ENCODE results near the gene KLHL3. TPM values are rescaled to one million over a fixed set of nuclear protein-coding genes. Genes with fewer than 3 reads are reported as not detected.

KLHL3 gene
- total RNA-seq, 1 experiment from 2014 or later = 2.9 TPM

DNA sequence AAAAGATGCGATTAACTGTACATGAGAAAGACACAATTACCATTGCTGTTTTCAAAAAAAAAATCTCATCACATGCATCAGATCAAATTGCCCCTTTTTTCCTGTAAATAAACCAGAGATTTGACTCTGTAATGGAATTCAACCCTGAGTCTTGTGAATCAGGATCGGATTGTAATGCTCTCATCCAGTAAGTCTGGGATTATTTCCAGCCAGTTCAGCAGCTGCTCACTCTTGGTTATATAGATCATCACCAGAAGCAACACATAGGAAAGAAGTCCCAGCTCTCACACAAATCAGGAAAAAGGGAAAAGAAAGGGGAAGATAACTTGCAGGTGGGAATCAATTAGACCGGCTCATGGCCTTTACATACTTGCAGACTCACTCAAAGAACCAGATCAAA lies 138.9 kb downstream of the KLHL3 start:
- ChIA-PET CTCF (no interaction called here), POLR2A (ENCODE audit: unreplicated experiment) (no interaction called here)
- Histone ChIP-seq H3K9ac (ENCODE audit: low read length) (no peak overlapping the region), H3K4me3 (ENCODE audit: low read length) (no peak overlapping the region), H3K9me3 (ENCODE audit: low read length) (no peaks in the 10 kb centered on the region), H3K27me3 (ENCODE audit: low read length) (peaks cover 32% of the 10 kb centered on the region), H3K4me1 (ENCODE audit: insufficient read depth, low read length) (no peaks in the 10 kb centered on the region), H3K79me2 (ENCODE audit: low read length) (no peaks in the 10 kb centered on the region), H4K20me1 (ENCODE audit: low read length) (no peaks in the 10 kb centered on the region), H3K4me2 (ENCODE audit: low read length) (no peak overlapping the region), H3K9me2 (replicated peaks; ENCODE audit: low read length) (no peaks in the 10 kb centered on the region), H2AFZ (ENCODE audit: low read length) (no peak overlapping the region), H3K36me3 (ENCODE audit: low read depth, low read length) (no peaks in the 10 kb centered on the region), H3K27ac (ENCODE audit: low read length) (no peak overlapping the region), H3F3A (ENCODE audit: low read length, unreplicated experiment) (no peaks in the 10 kb centered on the region)
- ATAC-seq (no peak), DNase-seq (no peak)
- no TSS peak for BruUV-seq (replicated peaks)
- TF ChIP-seq EZH2 (IDR thresholded peaks at IDR 0.05; ENCODE audit: low read length, unreplicated experiment) (no peak), EZH2phosphoT487 (IDR thresholded peaks at IDR 0.05; ENCODE audit: borderline replicate concordance, low read length) (no peak)
- TF ChIP-seq, protein P1, sequence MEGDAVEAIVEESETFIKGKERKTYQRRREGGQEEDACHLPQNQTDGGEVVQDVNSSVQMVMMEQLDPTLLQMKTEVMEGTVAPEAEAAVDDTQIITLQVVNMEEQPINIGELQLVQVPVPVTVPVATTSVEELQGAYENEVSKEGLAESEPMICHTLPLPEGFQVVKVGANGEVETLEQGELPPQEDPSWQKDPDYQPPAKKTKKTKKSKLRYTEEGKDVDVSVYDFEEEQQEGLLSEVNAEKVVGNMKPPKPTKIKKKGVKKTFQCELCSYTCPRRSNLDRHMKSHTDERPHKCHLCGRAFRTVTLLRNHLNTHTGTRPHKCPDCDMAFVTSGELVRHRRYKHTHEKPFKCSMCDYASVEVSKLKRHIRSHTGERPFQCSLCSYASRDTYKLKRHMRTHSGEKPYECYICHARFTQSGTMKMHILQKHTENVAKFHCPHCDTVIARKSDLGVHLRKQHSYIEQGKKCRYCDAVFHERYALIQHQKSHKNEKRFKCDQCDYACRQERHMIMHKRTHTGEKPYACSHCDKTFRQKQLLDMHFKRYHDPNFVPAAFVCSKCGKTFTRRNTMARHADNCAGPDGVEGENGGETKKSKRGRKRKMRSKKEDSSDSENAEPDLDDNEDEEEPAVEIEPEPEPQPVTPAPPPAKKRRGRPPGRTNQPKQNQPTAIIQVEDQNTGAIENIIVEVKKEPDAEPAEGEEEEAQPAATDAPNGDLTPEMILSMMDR (conservative IDR thresholded peaks at IDR 0.05; ENCODE audit: low read depth, low read length) = no peak
- intact Hi-C loops (cut with micrococcal nuclease) = no loop called here

DNA sequence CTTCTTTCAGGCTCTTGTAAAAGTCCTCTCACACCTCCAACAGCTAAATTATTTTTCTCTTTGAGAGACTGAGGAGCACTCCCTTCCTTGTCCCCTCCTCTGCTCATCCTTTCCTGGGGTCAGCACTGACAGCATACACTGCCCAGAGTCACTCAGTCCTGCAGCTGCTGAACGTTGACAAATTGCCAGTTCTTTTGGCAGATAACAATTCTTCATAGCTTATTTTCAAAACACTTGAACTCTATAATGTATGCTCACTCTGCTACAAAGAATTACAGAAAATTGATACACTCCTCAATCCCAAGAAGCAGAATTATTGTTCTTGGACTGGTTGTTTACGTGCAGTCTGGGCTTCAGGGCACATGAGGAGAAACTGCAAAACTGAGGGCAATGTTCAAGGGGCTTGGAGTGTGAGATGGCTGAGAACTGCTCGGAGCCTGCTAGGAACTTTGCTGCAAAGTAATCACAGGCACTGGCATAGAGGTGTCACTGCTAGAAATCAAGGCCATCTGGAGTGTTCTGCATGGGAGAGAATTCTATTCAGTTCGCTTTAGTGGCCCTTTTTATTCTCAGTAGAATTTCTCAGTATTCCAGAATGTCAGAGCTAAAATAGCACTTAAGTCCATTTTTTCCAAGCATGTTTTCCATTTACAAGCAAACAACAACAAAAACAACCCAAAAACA lies 140.4 kb downstream of the KLHL3 start:
- H3K27me3 ChIP-seq (ENCODE audit: low read length) = peaks cover 28% of the 10 kb centered on the region
- H3K79me2 ChIP-seq (ENCODE audit: low read length) = no peaks in the 10 kb centered on the region
- no peak overlapping the region for H3K4me2 ChIP-seq (ENCODE audit: low read length)
- no peak for TF ChIP-seq EZH2 (IDR thresholded peaks at IDR 0.05; ENCODE audit: low read length, unreplicated experiment)
- TF ChIP-seq, protein P1 (conservative IDR thresholded peaks at IDR 0.05; ENCODE audit: low read depth, low read length) = no peak
- TF ChIP-seq EZH2phosphoT487 (IDR thresholded peaks at IDR 0.05; ENCODE audit: borderline replicate concordance, low read length) = no peak
- H3K4me1 ChIP-seq (ENCODE audit: insufficient read depth, low read length) = no peaks in the 10 kb centered on the region
- no peaks in the 10 kb centered on the region for H3K9me3 ChIP-seq (ENCODE audit: low read length)
- H4K20me1 ChIP-seq (ENCODE audit: low read length) = no peaks in the 10 kb centered on the region
- no peaks in the 10 kb centered on the region for H3K9me2 ChIP-seq (replicated peaks; ENCODE audit: low read length)
- no peak overlapping the region for H3K9ac ChIP-seq (ENCODE audit: low read length)
- H3F3A ChIP-seq (ENCODE audit: low read length, unreplicated experiment) = no peaks in the 10 kb centered on the region
- DNase-seq (no peak), ATAC-seq (no peak)
- H3K27ac ChIP-seq (ENCODE audit: low read length) = no peak overlapping the region
- H3K4me3 ChIP-seq (ENCODE audit: low read length) = no peak overlapping the region
- CTCF ChIA-PET = no interaction called here
- H3K36me3 ChIP-seq (ENCODE audit: low read depth, low read length) = no peaks in the 10 kb centered on the region
- POLR2A ChIA-PET (ENCODE audit: unreplicated experiment) = no interaction called here
- no peak overlapping the region for H2AFZ ChIP-seq (ENCODE audit: low read length)
- intact Hi-C loops (cut with micrococcal nuclease) = no loop called here
- BruUV-seq (replicated peaks) = no TSS peak

DNA sequence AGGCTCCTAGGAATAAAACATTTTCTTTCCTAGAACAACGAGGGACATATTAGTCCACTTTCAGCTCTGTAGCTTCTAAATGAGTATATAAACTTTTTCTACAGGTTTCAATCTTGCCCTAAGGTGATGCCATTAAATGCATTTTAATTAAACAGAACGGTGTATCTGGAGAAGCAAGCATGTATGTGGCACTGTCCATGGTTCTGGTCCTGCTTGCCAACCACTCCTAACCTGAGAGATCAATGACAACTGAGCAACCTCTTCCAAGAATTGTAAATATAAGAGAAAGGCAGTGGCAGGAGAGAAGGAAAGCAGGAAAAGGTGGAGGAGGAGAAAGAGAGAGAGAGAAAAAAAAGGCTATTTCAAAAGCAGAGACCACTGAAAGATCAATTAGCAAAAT lies 141.2 kb downstream of the KLHL3 start:
- ChIA-PET POLR2A (ENCODE audit: unreplicated experiment) (no interaction called here), CTCF (no interaction called here)
- ATAC-seq (no peak), DNase-seq (no peak)
- Histone ChIP-seq H2AFZ (ENCODE audit: low read length) (no peak overlapping the region), H3K9me2 (replicated peaks; ENCODE audit: low read length) (no peaks in the 10 kb centered on the region), H3K9ac (ENCODE audit: low read length) (no peak overlapping the region), H3K4me3 (ENCODE audit: low read length) (no peak overlapping the region), H3K4me1 (ENCODE audit: insufficient read depth, low read length) (no peaks in the 10 kb centered on the region), H3K79me2 (ENCODE audit: low read length) (no peaks in the 10 kb centered on the region), H3K27ac (ENCODE audit: low read length) (no peak overlapping the region), H3K36me3 (ENCODE audit: low read depth, low read length) (no peaks in the 10 kb centered on the region), H3K27me3 (ENCODE audit: low read length) (peaks cover 25% of the 10 kb centered on the region), H3K9me3 (ENCODE audit: low read length) (no peaks in the 10 kb centered on the region), H4K20me1 (ENCODE audit: low read length) (no peaks in the 10 kb centered on the region), H3F3A (ENCODE audit: low read length, unreplicated experiment) (no peaks in the 10 kb centered on the region), H3K4me2 (ENCODE audit: low read length) (no peak overlapping the region)
- BruUV-seq (replicated peaks) = no TSS peak
- TF ChIP-seq, protein P1 (conservative IDR thresholded peaks at IDR 0.05; ENCODE audit: low read depth, low read length) = no peak
- intact Hi-C loops (cut with micrococcal nuclease) = no loop called here

Measured in PC-3 (cell line).